HG03558 (cell line): ENCODE data around the gene REPS1.

Experiments used
- ATAC-seq: cut with Tn5 transposase; IDR thresholded peaks from one replicate; pipeline ENCODE4 v1.9.1; 2021; ENCODE audit warnings: moderate number of reproducible peaks; ENCODE audit not compliant: unreplicated experiment; ENCODE audit errors: extremely low read depth

The REPS1 gene

GRCh38 chr6:138865480-138866109 is 122.5 kb downstream of the REPS1 start:
- no peak for ATAC-seq

GRCh38 chr6:138864343-138864890 is 123.6 kb downstream of the REPS1 start:
- ATAC-seq: no peak

GRCh38 chr6:138863321-138863720 is 124.7 kb downstream of the REPS1 start:
- ATAC-seq: no peak

GRCh38 chr6:138862456-138862855 is 125.6 kb downstream of the REPS1 start:
- ATAC-seq: no peak

- no peak for ATAC-seq
Measured at GRCh38 chr6:138857775-138858174, 130.3 kb downstream of the REPS1 start.

- ATAC-seq: no peak
Measured at GRCh38 chr6:138856654-138857053, 131.4 kb downstream of the REPS1 start.
